Transverse colon (tissue), 4 donors: Measurements from ENCODE around the gene RARB.

Experiments
- CTCF ChIP-seq, 5 experiments: fragments of 200-600 bp in 3 of 5; fragments of 450-650 bp in 2 of 5; sonication (generic) in 3 of 5; IDR thresholded peaks; 1 replicate in 2 of 5; 2 replicates in 3 of 5; pipeline ENCODE4 v1.5.1; 2016 to 2017; ENCODE audit warnings: antibody characterized with exemption in 5 of 5, inconsistent platforms in 3 of 5, mild to moderate bottlenecking in 2 of 5, moderate library complexity in 1 of 5
- EP300 ChIP-seq: sonication (generic); formaldehyde crosslinking; IDR thresholded peaks from one replicate; pipeline ENCODE4 v1.6.1; 2017; ENCODE audit warnings: antibody characterized with exemption, low read depth
- POLR2A ChIP-seq: fragments of 450-650 bp; IDR thresholded peaks from one replicate; pipeline ENCODE4 v1.6.1; 2016; ENCODE audit warnings: antibody characterized with exemption, mild to moderate bottlenecking, moderate library complexity
- POLR2AphosphoS5 ChIP-seq, 3 donors: sonication (generic); formaldehyde crosslinking; IDR thresholded peaks; one replicate each; pipeline ENCODE4 v1.6.1; 2016; ENCODE audit warnings: antibody characterized with exemption in 3 of 3

- no peak for TF ChIP-seq CTCF (IDR thresholded peaks at IDR 0.05)
- TF ChIP-seq EP300: no peak
- TF ChIP-seq POLR2A: no peak
- TF ChIP-seq POLR2AphosphoS5 (IDR thresholded peaks at IDR 0.05): no peak
Observed at GRCh38 chr3:25581335-25581734, 153.3 kb downstream of the RARB start.
